Measurements from ENCODE around the gene NRG2.

GRCh38 chr5:139942243-139942642, 100.9 kb downstream of the NRG2 start:
- TF ChIP-seq CTCF (IDR thresholded peaks at IDR 0.05; ENCODE audit: insufficient read depth, low read length), result no peak
- TF ChIP-seq POLR2AphosphoS5 (IDR thresholded peaks at IDR 0.05; ENCODE audit: low read depth), result no peak

Measured in HL-60 (cell line).